Measurements from ENCODE around the gene MRPL10.

GRCh38 chr17:47860386-47860785, 29.0 kb upstream of the MRPL10 start:
- no peak for TF ChIP-seq PATZ1 (CRISPR knock-in tag; IDR thresholded peaks at IDR 0.05; ENCODE audit: borderline replicate concordance)
- TF ChIP-seq ZFP3 (CRISPR knock-in tag; IDR thresholded peaks at IDR 0.05): no peak
- no peak for TF ChIP-seq TSHZ2 (CRISPR knock-in tag; IDR thresholded peaks at IDR 0.05)
- TF ChIP-seq TCF4 (CRISPR knock-in tag; IDR thresholded peaks at IDR 0.05; ENCODE audit: borderline replicate concordance): no peak
- TF ChIP-seq ZFP30 (CRISPR knock-in tag; IDR thresholded peaks at IDR 0.05): no peak
- no peak for TF ChIP-seq ZNF8 (CRISPR knock-in tag; IDR thresholded peaks at IDR 0.05)
- TF ChIP-seq ZC3H10 (CRISPR knock-in tag; IDR thresholded peaks at IDR 0.05): no peak
- no peak for TF ChIP-seq GLIS3 (CRISPR knock-in tag; IDR thresholded peaks at IDR 0.05)
- no peak for TF ChIP-seq CSDC2 (CRISPR knock-in tag; IDR thresholded peaks at IDR 0.05)
- TF ChIP-seq OSR1 (CRISPR knock-in tag; IDR thresholded peaks at IDR 0.05): no peak
- TF ChIP-seq SNAI2 (CRISPR knock-in tag; IDR thresholded peaks at IDR 0.05): no peak
- no peak for TF ChIP-seq ARNTL (CRISPR knock-in tag; IDR thresholded peaks at IDR 0.05; ENCODE audit: borderline replicate concordance, low read depth)
- TF ChIP-seq ESRRG (CRISPR knock-in tag; IDR thresholded peaks at IDR 0.05): no peak
- no peak for TF ChIP-seq BACH2 (CRISPR knock-in tag; IDR thresholded peaks at IDR 0.05; ENCODE audit: borderline replicate concordance)
